ENCODE measurements around the gene TACR1. TPM values are rescaled to one million over a fixed set of nuclear protein-coding genes. Genes with fewer than 3 reads are reported as not detected.

TACR1 gene
- total RNA-seq, 1 donor, result not detected

DNA sequence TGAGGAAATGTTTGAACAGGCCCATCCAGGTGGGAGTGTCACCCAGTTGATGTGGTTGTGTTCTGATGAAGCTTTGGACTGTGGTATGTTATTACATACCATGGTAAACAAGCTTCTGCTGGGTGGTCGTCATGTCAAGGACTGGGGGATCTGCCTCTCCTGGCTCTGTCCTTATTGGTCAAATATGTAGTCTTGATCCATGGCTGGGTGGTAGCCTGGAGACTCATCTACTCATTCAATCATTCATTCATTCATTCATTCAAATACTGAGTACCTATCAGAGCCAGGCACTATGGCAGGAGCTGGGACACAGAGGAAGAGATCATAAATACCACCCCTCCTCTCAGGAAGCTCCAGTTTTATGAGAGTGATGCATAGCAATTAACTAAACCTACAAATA is 60.8 kb downstream of the TACR1 start:
- no peak overlapping the region for H3K4me3 ChIP-seq (ENCODE audit: low read depth, low read length)
- TF ChIP-seq, protein P1, sequence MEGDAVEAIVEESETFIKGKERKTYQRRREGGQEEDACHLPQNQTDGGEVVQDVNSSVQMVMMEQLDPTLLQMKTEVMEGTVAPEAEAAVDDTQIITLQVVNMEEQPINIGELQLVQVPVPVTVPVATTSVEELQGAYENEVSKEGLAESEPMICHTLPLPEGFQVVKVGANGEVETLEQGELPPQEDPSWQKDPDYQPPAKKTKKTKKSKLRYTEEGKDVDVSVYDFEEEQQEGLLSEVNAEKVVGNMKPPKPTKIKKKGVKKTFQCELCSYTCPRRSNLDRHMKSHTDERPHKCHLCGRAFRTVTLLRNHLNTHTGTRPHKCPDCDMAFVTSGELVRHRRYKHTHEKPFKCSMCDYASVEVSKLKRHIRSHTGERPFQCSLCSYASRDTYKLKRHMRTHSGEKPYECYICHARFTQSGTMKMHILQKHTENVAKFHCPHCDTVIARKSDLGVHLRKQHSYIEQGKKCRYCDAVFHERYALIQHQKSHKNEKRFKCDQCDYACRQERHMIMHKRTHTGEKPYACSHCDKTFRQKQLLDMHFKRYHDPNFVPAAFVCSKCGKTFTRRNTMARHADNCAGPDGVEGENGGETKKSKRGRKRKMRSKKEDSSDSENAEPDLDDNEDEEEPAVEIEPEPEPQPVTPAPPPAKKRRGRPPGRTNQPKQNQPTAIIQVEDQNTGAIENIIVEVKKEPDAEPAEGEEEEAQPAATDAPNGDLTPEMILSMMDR (IDR thresholded peaks at IDR 0.05; ENCODE audit: insufficient read depth, low read depth, low read length), result no peak
- DNase-seq (ENCODE audit: low read depth), result no peak

DNA sequence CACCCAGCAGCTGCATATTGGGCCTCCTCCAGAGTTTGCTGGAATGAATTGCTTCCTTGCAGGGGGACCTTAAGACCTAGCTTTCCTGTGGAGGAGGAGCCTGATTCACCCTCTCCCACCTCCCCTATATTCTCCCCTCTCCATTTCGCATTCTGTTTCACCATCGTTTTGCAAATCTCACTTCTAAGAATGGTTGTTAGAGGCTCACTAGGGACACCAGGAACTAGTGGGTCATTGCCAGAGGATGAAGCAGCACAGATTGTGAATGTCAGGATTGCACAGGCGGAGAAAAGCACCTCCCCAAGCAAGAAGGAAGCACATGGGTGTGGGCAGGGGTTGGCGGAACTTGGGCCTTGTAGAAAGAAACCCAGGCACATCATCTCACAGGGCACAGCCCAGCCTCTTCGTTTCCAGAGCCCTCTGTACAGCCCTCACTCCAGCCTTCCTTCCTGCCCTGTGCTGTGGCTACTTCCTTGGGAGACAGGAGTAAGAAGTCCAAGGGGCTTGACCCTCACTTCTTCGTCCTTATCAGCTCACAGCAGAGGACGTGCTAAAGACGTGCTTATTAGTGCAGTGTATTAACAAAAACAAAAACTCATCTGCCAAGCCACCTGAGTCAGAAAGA is 63.4 kb downstream of the TACR1 start:
- DNase-seq (ENCODE audit: low read depth), result no peak
- TF ChIP-seq, protein P1 (IDR thresholded peaks at IDR 0.05; ENCODE audit: insufficient read depth, low read depth, low read length), result no peak
- no peak overlapping the region for H3K4me3 ChIP-seq (ENCODE audit: low read depth, low read length)

DNA sequence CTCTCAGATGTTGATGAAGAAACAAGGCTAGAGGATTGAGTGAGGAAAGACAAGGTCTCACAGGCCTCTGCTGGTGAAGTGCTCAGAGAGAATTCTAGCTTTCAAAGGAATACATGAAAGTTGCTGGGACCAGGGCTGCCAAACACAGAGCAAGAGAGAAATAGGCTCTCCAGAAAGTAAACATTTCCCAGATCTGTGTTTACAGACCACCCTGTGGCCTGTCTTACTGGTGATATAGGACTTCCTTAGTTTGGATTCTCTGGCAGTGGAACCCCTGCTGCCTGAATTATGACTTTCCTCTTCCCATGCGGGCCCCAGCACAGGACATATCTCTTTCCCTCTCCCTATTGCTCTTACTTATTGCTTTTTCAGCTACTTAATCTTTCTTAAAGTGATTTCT is 64.5 kb downstream of the TACR1 start:
- TF ChIP-seq, protein P1 (IDR thresholded peaks at IDR 0.05; ENCODE audit: insufficient read depth, low read depth, low read length), result no peak
- H3K4me3 ChIP-seq (ENCODE audit: low read depth, low read length), result no peak overlapping the region

DNA sequence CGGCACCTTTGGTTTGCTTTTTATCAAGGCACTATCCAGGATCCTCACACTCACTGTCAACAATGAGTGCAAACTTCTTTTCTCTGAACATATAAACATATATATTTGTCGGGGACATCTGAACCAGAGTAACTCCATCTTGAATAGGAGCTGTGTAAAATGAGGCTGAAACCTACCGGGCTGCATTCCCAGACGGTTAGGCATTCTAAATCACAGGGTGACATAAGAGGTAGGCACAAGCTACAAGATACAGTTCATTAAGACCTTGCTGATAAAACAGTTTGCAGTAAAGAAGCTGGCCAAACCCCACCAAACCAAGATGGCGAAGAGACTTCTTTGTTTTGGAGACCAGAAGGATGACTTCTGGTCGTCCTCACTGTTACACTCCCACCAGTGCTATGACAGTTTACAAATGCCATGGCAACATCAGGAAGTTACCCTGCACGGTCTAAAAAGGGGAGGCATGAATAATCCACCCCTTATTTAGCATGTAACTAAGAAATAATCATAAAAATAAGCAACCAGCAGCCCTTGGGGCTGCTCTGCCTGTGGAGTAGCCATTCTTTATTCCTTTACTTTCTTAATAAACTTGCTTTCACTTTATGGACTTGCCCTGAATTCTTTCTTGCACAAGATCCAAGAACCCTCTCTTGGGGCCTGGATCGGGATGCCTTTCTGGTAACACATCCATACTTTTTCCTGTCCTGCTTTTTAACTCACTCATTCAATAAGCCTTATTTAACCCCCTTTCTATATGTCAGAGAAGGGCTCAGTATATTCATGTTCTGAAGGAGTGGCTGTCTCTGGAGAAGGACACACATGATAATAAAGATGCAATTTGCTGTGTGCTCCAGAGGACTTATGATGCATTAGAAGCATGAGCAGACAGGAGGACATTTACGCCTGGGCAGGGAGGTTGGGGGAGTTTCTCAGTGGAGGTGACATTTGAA is 65.4 kb downstream of the TACR1 start:
- H3K4me3 ChIP-seq (ENCODE audit: low read depth, low read length), result no peak overlapping the region
- DNase-seq (ENCODE audit: low read depth), result peak; percentile 10
- TF ChIP-seq, protein P1 (IDR thresholded peaks at IDR 0.05; ENCODE audit: insufficient read depth, low read depth, low read length), result no peak

More for the DNA sequence above, 64.5 kb downstream of the TACR1 start:
- DNase-seq (ENCODE audit: low read depth), result no peak

GRCh38 chr2:75130171-75130570 is 69.1 kb downstream of the TACR1 start:
- no peak overlapping the region for H3K4me3 ChIP-seq (ENCODE audit: low read depth, low read length)
- no peak for DNase-seq (ENCODE audit: low read depth)
- TF ChIP-seq, protein P1 (IDR thresholded peaks at IDR 0.05; ENCODE audit: insufficient read depth, low read depth, low read length), result no peak

DNA sequence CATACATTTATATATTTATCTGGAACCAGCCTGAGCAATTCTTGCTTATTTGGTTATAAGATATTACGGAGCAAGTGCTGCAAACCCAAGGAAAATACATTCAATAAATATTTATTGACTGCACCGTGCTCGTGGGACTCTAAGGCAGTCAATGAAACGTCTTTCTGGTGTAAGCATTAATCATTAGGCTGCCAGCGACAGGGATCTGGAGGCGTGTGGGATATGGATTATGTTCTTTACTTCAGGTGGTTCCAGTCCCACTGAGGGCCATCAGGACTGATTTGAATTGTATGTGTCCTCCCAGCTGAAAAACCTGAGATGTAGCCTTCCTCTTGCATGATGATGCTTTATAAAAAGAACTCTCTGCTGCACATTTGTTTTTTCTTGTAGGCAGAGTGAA is 75.4 kb downstream of the TACR1 start:
- TF ChIP-seq, protein P1 (IDR thresholded peaks at IDR 0.05; ENCODE audit: insufficient read depth, low read depth, low read length), result no peak
- no peak for DNase-seq (ENCODE audit: low read depth)
- no peak overlapping the region for H3K4me3 ChIP-seq (ENCODE audit: low read depth, low read length)
